Testis (tissue), 2 donors: ENCODE data around the gene BCO2.

Source experiments
- CTCF ChIP-seq, 3 experiments: fragments of 450-650 bp in 2 of 3; fragments of 200-600 bp in 1 of 3; sonication (generic) in 1 of 3; IDR thresholded peaks; one replicate each; pipeline ENCODE4 v1.5.1; 2016 to 2019; ENCODE audit warnings: antibody characterized with exemption in 3 of 3, mild to moderate bottlenecking in 2 of 3, moderate library complexity in 1 of 3
- POLR2A ChIP-seq: fragments of 450-650 bp; IDR thresholded peaks from one replicate; pipeline ENCODE4 v1.6.1; 2017; ENCODE audit warnings: antibody characterized with exemption, mild to moderate bottlenecking, moderate library complexity

- TF ChIP-seq POLR2A, result no peak
- no peak for TF ChIP-seq CTCF (IDR thresholded peaks at IDR 0.05)
Observed at GRCh38 chr11:112216561-112217105, 41.3 kb downstream of the BCO2 start.
